ENCODE measurements around the gene ABITRAM. TPM values are rescaled to one million over a fixed set of nuclear protein-coding genes. Genes with fewer than 3 reads are reported as not detected.

The ABITRAM gene
- total and polyA plus RNA-seq, 2 of the 13 experiments (the other 11 are each of a cell fraction or from before 2014, with no cell fraction given): 10.2 to 21.6 TPM

DNA sequence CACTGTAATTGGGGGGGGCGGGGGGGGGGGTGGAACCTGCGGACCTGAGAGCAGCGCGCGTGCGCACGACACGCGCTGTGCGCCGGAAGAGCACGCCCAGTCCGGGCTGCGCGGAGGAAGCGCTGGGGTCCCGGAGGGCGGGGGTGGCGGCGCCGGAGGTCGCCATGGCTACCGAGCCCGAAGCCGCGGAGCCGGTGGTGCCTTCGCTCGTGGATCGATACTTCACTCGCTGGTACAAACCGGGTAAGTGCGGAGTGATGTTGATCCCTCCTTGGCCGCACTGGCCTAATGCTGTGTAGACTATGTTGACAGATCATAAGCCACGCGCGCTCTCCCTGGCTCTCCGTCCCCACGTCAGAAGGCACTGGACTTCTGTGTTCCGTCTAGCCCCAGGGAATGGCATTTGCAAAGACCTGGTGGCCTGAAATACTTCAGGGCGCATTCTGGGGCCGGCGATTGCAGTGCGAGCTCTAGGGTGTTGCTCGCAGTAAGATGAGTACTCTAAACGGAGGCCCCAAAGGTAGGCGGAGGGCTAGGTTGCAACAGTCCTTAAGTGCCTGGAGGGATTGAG is at the start of gene ABITRAM (continued):
- TF ChIP-seq, protein P1, sequence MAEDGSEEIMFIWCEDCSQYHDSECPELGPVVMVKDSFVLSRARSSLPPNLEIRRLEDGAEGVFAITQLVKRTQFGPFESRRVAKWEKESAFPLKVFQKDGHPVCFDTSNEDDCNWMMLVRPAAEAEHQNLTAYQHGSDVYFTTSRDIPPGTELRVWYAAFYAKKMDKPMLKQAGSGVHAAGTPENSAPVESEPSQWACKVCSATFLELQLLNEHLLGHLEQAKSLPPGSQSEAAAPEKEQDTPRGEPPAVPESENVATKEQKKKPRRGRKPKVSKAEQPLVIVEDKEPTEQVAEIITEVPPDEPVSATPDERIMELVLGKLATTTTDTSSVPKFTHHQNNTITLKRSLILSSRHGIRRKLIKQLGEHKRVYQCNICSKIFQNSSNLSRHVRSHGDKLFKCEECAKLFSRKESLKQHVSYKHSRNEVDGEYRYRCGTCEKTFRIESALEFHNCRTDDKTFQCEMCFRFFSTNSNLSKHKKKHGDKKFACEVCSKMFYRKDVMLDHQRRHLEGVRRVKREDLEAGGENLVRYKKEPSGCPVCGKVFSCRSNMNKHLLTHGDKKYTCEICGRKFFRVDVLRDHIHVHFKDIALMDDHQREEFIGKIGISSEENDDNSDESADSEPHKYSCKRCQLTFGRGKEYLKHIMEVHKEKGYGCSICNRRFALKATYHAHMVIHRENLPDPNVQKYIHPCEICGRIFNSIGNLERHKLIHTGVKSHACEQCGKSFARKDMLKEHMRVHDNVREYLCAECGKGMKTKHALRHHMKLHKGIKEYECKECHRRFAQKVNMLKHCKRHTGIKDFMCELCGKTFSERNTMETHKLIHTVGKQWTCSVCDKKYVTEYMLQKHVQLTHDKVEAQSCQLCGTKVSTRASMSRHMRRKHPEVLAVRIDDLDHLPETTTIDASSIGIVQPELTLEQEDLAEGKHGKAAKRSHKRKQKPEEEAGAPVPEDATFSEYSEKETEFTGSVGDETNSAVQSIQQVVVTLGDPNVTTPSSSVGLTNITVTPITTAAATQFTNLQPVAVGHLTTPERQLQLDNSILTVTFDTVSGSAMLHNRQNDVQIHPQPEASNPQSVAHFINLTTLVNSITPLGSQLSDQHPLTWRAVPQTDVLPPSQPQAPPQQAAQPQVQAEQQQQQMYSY (CRISPR knock-in tag; IDR thresholded peaks at IDR 0.05): 0 out of 2 replicates have a peak, but pooled peaks have one; percentile 28
- peak; percentile 13; the same call in 1 of the 2 replicates for TF ChIP-seq ATF1 (CRISPR knock-in tag; IDR thresholded peaks at IDR 0.05)
- TF ChIP-seq GATAD2A (CRISPR knock-in tag; IDR thresholded peaks at IDR 0.05): peak; percentile 6; the same call in 1 of the 2 replicates
- peak; percentile 93 for TF ChIP-seq RFX3 (CRISPR knock-in tag; IDR thresholded peaks at IDR 0.05)
- no peak for TF ChIP-seq EP300 (IDR thresholded peaks at IDR 0.05; ENCODE audit: low read depth in 2 of 2, low read length in 2 of 2)
- TF ChIP-seq EP300 (CRISPR knock-in tag; IDR thresholded peaks at IDR 0.05; ENCODE audit: borderline replicate concordance): peak; percentile 45; the same call in 1 of the 2 replicates
- 0 out of 2 replicates have a peak, but pooled peaks have one; percentile 61 for TF ChIP-seq ZNF547 (CRISPR knock-in tag; IDR thresholded peaks at IDR 0.05)
- 0 out of 2 replicates have a peak, but pooled peaks have one; percentile 5 for TF ChIP-seq PHF21A (CRISPR knock-in tag; IDR thresholded peaks at IDR 0.05)
- no peak for TF ChIP-seq YY1 (IDR thresholded peaks at IDR 0.05; ENCODE audit: insufficient read depth, insufficient replicate concordance, low read depth, low read length)
- no peak for TF ChIP-seq ZNF543 (CRISPR knock-in tag; IDR thresholded peaks at IDR 0.05)
- no peak for TF ChIP-seq ZFP62 (CRISPR knock-in tag; IDR thresholded peaks at IDR 0.05)
- TF ChIP-seq, protein P2, sequence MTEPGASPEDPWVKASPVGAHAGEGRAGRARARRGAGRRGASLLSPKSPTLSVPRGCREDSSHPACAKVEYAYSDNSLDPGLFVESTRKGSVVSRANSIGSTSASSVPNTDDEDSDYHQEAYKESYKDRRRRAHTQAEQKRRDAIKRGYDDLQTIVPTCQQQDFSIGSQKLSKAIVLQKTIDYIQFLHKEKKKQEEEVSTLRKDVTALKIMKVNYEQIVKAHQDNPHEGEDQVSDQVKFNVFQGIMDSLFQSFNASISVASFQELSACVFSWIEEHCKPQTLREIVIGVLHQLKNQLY (CRISPR knock-in tag; IDR thresholded peaks at IDR 0.05): no peak
- TF ChIP-seq NR2C2 (CRISPR knock-in tag; IDR thresholded peaks at IDR 0.05; ENCODE audit: borderline replicate concordance): peak; percentile 87
- TF ChIP-seq CHD2 (IDR thresholded peaks at IDR 0.05; ENCODE audit: low read depth, low read length): peak; percentile 9; the same call in 1 of the 2 replicates
- 0 out of 2 replicates have a peak, but pooled peaks have one; percentile 16 for TF ChIP-seq PRMT3 (CRISPR knock-in tag; IDR thresholded peaks at IDR 0.05; ENCODE audit: borderline replicate concordance, low read depth)
- peak; percentile 75; the same call in 1 of the 2 replicates for TF ChIP-seq CAMTA2 (CRISPR knock-in tag; IDR thresholded peaks at IDR 0.05; ENCODE audit: borderline replicate concordance)
- TF ChIP-seq HES4 (CRISPR knock-in tag; IDR thresholded peaks at IDR 0.05; ENCODE audit: borderline replicate concordance): peak; percentile 61; the same call in 1 of the 2 replicates
- TF ChIP-seq, protein P3, sequence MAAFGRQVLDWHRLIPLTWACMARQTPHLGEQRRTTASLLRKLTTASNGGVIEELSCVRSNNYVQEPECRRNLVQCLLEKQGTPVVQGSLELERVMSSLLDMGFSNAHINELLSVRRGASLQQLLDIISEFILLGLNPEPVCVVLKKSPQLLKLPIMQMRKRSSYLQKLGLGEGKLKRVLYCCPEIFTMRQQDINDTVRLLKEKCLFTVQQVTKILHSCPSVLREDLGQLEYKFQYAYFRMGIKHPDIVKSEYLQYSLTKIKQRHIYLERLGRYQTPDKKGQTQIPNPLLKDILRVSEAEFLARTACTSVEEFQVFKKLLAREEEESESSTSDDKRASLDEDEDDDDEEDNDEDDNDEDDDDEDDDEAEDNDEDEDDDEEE (CRISPR knock-in tag; IDR thresholded peaks at IDR 0.05): peak; percentile 79; the same call in 1 of the 2 replicates
- TF ChIP-seq PAX8 (CRISPR knock-in tag; IDR thresholded peaks at IDR 0.05; ENCODE audit: borderline replicate concordance): peak; percentile 11; the same call in 1 of the 2 replicates
- peak; percentile 94 for TF ChIP-seq SIN3A (IDR thresholded peaks at IDR 0.05; ENCODE audit: borderline replicate concordance, low read depth, low read length)
- no peak for TF ChIP-seq ETV5 (CRISPR knock-in tag; IDR thresholded peaks at IDR 0.05; ENCODE audit: borderline replicate concordance)
- 0 out of 2 replicates have a peak, but pooled peaks have one; percentile 2 for TF ChIP-seq ERF (CRISPR knock-in tag; IDR thresholded peaks at IDR 0.05)
- TF ChIP-seq KDM2A (CRISPR knock-in tag; IDR thresholded peaks at IDR 0.05; ENCODE audit: borderline replicate concordance, low read depth): peak; percentile 68; the same call in 1 of the 2 replicates
- TF ChIP-seq SAFB2 (CRISPR knock-in tag; IDR thresholded peaks at IDR 0.05; ENCODE audit: borderline replicate concordance, low read depth): peak; percentile 39; the same call in 1 of the 2 replicates
- TF ChIP-seq ZSCAN20 (CRISPR knock-in tag; IDR thresholded peaks at IDR 0.05; ENCODE audit: borderline replicate concordance): peak; percentile 60; the same call in 1 of the 2 replicates
- TF ChIP-seq ZNF350 (CRISPR knock-in tag; IDR thresholded peaks at IDR 0.05; ENCODE audit: borderline replicate concordance, low read depth): no peak
